Endothelial cell of umbilical vein (primary cell): ENCODE measurements around the gene CCNY. TPM values are rescaled to one million over a fixed set of nuclear protein-coding genes. Genes with fewer than 3 reads are reported as not detected.
A peak's percentile ranks its signal among the peaks of the same experiment; 100 is the strongest.

Experiments used
- BruUV-seq: library from RNA; stranded (reverse); fragments of 400-500 nt; replicated peaks from 2 replicates; lab custom pipeline; 2021; lab: Mats Ljungman, UMichigan
- CTCF ChIA-PET: fragments of 300-600, 350-600 bp; sonication (Branson Sonifier 250); formaldehyde crosslinking; loops from one replicate; lab custom pipeline; 2021; ENCODE audit warnings: antibody characterized with exemption, inconsistent platforms; lab: Charles Lee
- POLR2A ChIA-PET: fragments of 300-600, 350-600 bp; sonication (Branson Sonifier 250); formaldehyde crosslinking; loops from one replicate; lab custom pipeline; 2021; ENCODE audit warnings: antibody characterized with exemption, inconsistent platforms; lab: Charles Lee
- DNase-seq: peaks from one replicate; pipeline ENCODE4 v3.0.0-alpha.2; 2011; ENCODE audit warnings: low read depth, low spot score
- FAIRE-seq: peaks from 2 replicates; lab custom pipeline; 2011; peaks lifted over from hg19 to GRCh38; lab: Jason Lieb, UNC
- H2AFZ ChIP-seq: 2 replicates; pipeline ENCODE4 v1.6.0; 2012; ENCODE audit warnings: low read depth, low read length, control low read depth, inconsistent platforms
- H3K27ac ChIP-seq: 2 replicates; pipeline ENCODE4 v1.5.1; 2011; ENCODE audit warnings: low read depth, mild to moderate bottlenecking, control low read depth, low read length, moderate library complexity; ENCODE audit not compliant: insufficient read depth
- H3K27me3 ChIP-seq, 2 experiments: 2 replicates each; pipeline versions ENCODE4 v1.6.0 to v1.6.1; 2011; ENCODE audit warnings: low read length in 2 of 2, mixed read lengths in 1 of 2; ENCODE audit not compliant: control insufficient read depth in 2 of 2, insufficient read depth in 2 of 2
- H3K36me3 ChIP-seq, 2 experiments: 2 replicates in 1 of 2; 3 replicates in 1 of 2; pipeline ENCODE4 v1.5.1; 2011; ENCODE audit warnings: low read length in 2 of 2, mild to moderate bottlenecking in 1 of 2, moderate library complexity in 1 of 2; ENCODE audit not compliant: control insufficient read depth in 2 of 2, insufficient read depth in 2 of 2; ENCODE audit errors: extremely low read depth in 1 of 2
- H3K4me1 ChIP-seq: 3 replicates; pipeline ENCODE4 v1.5.1; 2011; ENCODE audit warnings: mild to moderate bottlenecking, low read length; ENCODE audit not compliant: control insufficient read depth, insufficient read depth; ENCODE audit errors: extremely low read depth
- H3K4me2 ChIP-seq: 2 replicates; pipeline ENCODE4 v1.6.1; 2011; ENCODE audit warnings: low read length, control low read depth, mixed read lengths; ENCODE audit not compliant: insufficient read depth
- H3K4me3 ChIP-seq, 3 experiments: fragments of 200-600 bp in 1 of 3; sonication (generic), shearing (Covaris generic) in 1 of 3; replicated peaks in 1 of 3; 2 replicates each; pipeline ENCODE4 v1.5.1; 2011 to 2016; ENCODE audit warnings: control low read depth in 3 of 3, low read length in 3 of 3, mild to moderate bottlenecking in 2 of 3, inconsistent platforms in 1 of 3, low read depth in 1 of 3, moderate library complexity in 1 of 3; ENCODE audit not compliant: insufficient read depth in 1 of 3
- H3K79me2 ChIP-seq: 2 replicates; pipeline ENCODE4 v1.6.0; 2012; ENCODE audit warnings: low read length, inconsistent platforms; ENCODE audit not compliant: control insufficient read depth, insufficient read depth
- H3K9ac ChIP-seq: replicated peaks from 2 replicates; pipeline ENCODE3; 2011; ENCODE audit warnings: low read length, control low read depth; ENCODE audit not compliant: insufficient read depth; ENCODE audit errors: extremely low read depth
- H3K9me1 ChIP-seq: replicated peaks from 3 replicates; pipeline ENCODE4 v1.6.0; 2011; ENCODE audit warnings: mild to moderate bottlenecking, low read length; ENCODE audit not compliant: control insufficient read depth, insufficient read depth; ENCODE audit errors: extremely low read depth
- H3K9me3 ChIP-seq: replicated peaks from 2 replicates; pipeline ENCODE4 v1.5.1; 2012; ENCODE audit warnings: low read length, inconsistent platforms; ENCODE audit not compliant: control insufficient read depth, insufficient read depth
- H4K20me1 ChIP-seq: replicated peaks from 2 replicates; pipeline ENCODE3; 2011; ENCODE audit warnings: mild to moderate bottlenecking, low read length; ENCODE audit not compliant: control insufficient read depth, insufficient read depth; ENCODE audit errors: extremely low read depth
- CTCF ChIP-seq, 2 donors: IDR thresholded peaks; 1 replicate in 1 of 2; 2 replicates in 1 of 2; pipeline ENCODE4 v1.5.1; 2011; ENCODE audit warnings: low read length in 2 of 2, mild to moderate bottlenecking in 2 of 2, moderate library complexity in 2 of 2, control low read depth in 1 of 2, inconsistent platforms in 1 of 2, low read depth in 1 of 2; ENCODE audit not compliant: insufficient read depth in 1 of 2; ENCODE audit errors: extremely low read depth in 1 of 2
- EZH2 ChIP-seq: IDR thresholded peaks from 2 replicates; pipeline ENCODE4 v1.6.1; 2012; ENCODE audit warnings: borderline replicate concordance, low read depth, mild to moderate bottlenecking, moderate library complexity, low read length, inconsistent platforms; ENCODE audit not compliant: severe bottlenecking
- FOS ChIP-seq: IDR thresholded peaks from 2 replicates; pipeline ENCODE4 v1.6.1; 2011; ENCODE audit warnings: mild to moderate bottlenecking, low read length, moderate library complexity, borderline replicate concordance; ENCODE audit not compliant: insufficient read depth
- GATA2 ChIP-seq: IDR thresholded peaks from 2 replicates; pipeline ENCODE4 v1.7.0; 2011; ENCODE audit warnings: low read depth, mild to moderate bottlenecking, moderate library complexity, mixed read lengths, low read length; ENCODE audit not compliant: insufficient read length, insufficient read depth
- JUN ChIP-seq: IDR thresholded peaks from 2 replicates; pipeline ENCODE4 v1.6.1; 2011; ENCODE audit warnings: borderline replicate concordance, low read depth; ENCODE audit not compliant: insufficient read length, insufficient read depth
- MAX ChIP-seq: IDR thresholded peaks from 2 replicates; pipeline ENCODE4 v1.6.1; 2011; ENCODE audit not compliant: insufficient read depth, insufficient read length
- MYC ChIP-seq: IDR thresholded peaks from one replicate; pipeline ENCODE4 v1.6.1; 2011; ENCODE audit warnings: mild to moderate bottlenecking, low read depth, low read length
- POLR2A ChIP-seq: IDR thresholded peaks from 2 replicates; pipeline ENCODE4 v1.6.1; 2012; ENCODE audit warnings: low read depth, mild to moderate bottlenecking, control low read depth, low read length
- POLR2AphosphoS5 ChIP-seq: IDR thresholded peaks from 2 replicates; pipeline ENCODE4 v1.6.1; 2012; ENCODE audit warnings: low read depth, mild to moderate bottlenecking, control low read depth, low read length, moderate library complexity; ENCODE audit not compliant: insufficient read depth
- dilution Hi-C: fragments of 300-500 bp; cut with MboI; formaldehyde crosslinking; loops from one replicate; pipeline ENCODE4 v1.15.0; 2019; ENCODE audit warnings: low sequenced_read_pairs; ENCODE audit not compliant: extremely low pct_ligation_motif_present
- intact Hi-C: fragments of 100-400 bp; cut with micrococcal nuclease; formaldehyde crosslinking; loops from one replicate; pipeline ENCODE4 v1.10.0; 2022
- polyA plus RNA-seq, 4 experiments: library from polyadenylated mRNA; depleted of rRNA in 3 of 4; stranded (reverse) in 3 of 4; unstranded in 1 of 4; fragments of >200 nt; gene quantifications; 2 replicates each; pipeline versions ENCODE4 v1.2.1 to v1.2.3, GENCODE V29; 2011 to 2012; ENCODE audit warnings: missing spikeins in 1 of 4
- total RNA-seq: library from RNA; stranded (reverse); gene quantifications from 2 replicates; pipeline ENCODE4 v1.2.3, GENCODE V29; 2021

CCNY gene
- total and polyA plus RNA-seq, 2 donors (not counting 3 experiments of a cell fraction or from before 2014, with no cell fraction given), result 61.5 to 107 TPM

GRCh38 chr10:35422228-35422627 lies 85.9 kb downstream of the CCNY start:
- H3K4me1 ChIP-seq, result peaks cover 67% of the 10 kb centered on the region
- no peaks in the 10 kb centered on the region for H4K20me1 ChIP-seq
- dilution Hi-C loops, result no loop called here
- CTCF ChIA-PET, result interaction anchor here (1.1 to 3.1 kb wide), 12 partner anchors 9 to 226 kb away, joined by 3 to 15 read pairs (median 4); no protein-coding TSS in a partner anchor
- H3K4me2 ChIP-seq, result peak overlapping the region; percentile 75
- intact Hi-C loops, result loop anchor here (5.0 kb wide), 1 partner anchor 140 kb away; no protein-coding TSS in a partner anchor
- POLR2A ChIA-PET, result interaction anchor here (1.3 to 2.2 kb wide), 2 partner anchors 25 to 43 kb away, joined by 3 to 10 read pairs; no protein-coding TSS in a partner anchor
- FAIRE-seq (peak; percentile 84), DNase-seq (peak; percentile 91)
- no peaks in the 10 kb centered on the region for H3K9me3 ChIP-seq
- no peaks in the 10 kb centered on the region for H3K36me3 ChIP-seq
- H3K9ac ChIP-seq, result peak overlapping the region; percentile 79
- no TSS peak for BruUV-seq
- H2AFZ ChIP-seq, result no peak overlapping the region
- TF ChIP-seq JUN (peak; percentile 29), POLR2AphosphoS5 (peak; percentile 31), CTCF (IDR thresholded peaks at IDR 0.05; ENCODE audit: extremely low read depth in 1 of 2, insufficient read depth in 1 of 2, low read depth in 1 of 2, low read length in 2 of 2) (no peak), GATA2 (peak; percentile 24), MYC (no peak), POLR2A (no peak), MAX (no peak), EZH2 (no peak), FOS (peak; percentile 23)
- no peaks in the 10 kb centered on the region for H3K27me3 ChIP-seq
- peaks cover 83% of the 10 kb centered on the region for H3K79me2 ChIP-seq
- no peak overlapping the region for H3K4me3 ChIP-seq
- peak overlapping the region; percentile 96 for H3K27ac ChIP-seq
- H3K9me1 ChIP-seq, result no peaks in the 10 kb centered on the region
